Measurements from ENCODE around the gene APLN. TPM values are rescaled to one million over a fixed set of nuclear protein-coding genes. Genes with fewer than 3 reads are reported as not detected.
A peak's percentile ranks its signal among the peaks of the same experiment; 100 is the strongest.

APLN gene, protein sequence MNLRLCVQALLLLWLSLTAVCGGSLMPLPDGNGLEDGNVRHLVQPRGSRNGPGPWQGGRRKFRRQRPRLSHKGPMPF
- total RNA-seq: 1 to 10 TPM in 1 of 4 donors, under 1 TPM in 3; 0.32 to 3.1 (median 0.76) TPM

DNA sequence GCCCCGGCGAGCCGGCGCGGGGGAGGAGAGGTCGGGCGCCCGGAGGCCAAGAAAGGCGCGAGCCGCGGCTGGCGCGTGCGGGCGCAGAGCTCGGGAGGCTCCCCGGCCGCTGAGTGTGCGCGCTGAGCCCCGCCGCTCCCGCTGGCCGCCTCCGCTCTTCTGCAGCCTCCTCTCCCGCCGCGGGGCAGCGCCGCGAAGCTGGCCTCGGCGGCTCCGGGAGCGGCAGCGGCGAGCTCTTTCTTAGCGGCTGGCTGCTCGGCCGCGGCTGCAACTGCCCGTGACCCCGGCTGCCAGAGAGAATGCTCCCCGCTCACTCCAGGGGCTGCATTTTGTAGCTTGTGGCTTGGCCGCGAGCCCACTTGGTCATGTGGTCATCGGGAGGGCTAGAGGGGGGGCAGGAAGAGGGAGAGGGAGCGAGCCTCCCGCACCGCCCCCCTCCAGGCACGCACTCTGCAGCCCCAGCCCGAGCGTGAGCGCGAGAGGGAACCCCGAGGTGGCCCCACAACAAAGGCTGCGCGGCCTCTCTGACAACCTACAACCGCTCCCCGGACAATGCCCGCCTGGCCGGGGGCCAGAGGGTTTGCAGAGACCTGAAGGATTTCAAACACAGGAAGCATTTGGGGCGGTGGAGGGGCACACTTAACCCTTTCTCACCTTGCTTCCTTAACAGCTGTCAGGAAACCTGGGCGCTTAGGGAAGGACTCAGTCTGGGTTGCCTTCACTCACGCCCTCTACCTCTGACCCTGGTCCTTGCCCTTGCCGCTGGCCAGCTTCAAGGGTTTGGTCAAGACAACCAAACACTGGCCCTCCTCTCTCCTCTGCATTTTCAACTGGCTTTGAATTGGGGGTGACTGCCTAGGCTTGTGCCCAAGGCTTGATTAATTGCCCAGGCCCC lies at the start of gene APLN:
Gene APLN, minus strand, starts transcription at position 305 of the 895 bp plus-strand sequence. CDS start 326 bp downstream, outside the sequence.
- TF ChIP-seq, protein P1, sequence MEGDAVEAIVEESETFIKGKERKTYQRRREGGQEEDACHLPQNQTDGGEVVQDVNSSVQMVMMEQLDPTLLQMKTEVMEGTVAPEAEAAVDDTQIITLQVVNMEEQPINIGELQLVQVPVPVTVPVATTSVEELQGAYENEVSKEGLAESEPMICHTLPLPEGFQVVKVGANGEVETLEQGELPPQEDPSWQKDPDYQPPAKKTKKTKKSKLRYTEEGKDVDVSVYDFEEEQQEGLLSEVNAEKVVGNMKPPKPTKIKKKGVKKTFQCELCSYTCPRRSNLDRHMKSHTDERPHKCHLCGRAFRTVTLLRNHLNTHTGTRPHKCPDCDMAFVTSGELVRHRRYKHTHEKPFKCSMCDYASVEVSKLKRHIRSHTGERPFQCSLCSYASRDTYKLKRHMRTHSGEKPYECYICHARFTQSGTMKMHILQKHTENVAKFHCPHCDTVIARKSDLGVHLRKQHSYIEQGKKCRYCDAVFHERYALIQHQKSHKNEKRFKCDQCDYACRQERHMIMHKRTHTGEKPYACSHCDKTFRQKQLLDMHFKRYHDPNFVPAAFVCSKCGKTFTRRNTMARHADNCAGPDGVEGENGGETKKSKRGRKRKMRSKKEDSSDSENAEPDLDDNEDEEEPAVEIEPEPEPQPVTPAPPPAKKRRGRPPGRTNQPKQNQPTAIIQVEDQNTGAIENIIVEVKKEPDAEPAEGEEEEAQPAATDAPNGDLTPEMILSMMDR (IDR thresholded peaks at IDR 0.05): no peak
- DNase-seq (ENCODE audit: low spot score) (peak; percentile 31), ATAC-seq (ENCODE audit: low FRiP score) (peak; percentile 71)

DNA sequence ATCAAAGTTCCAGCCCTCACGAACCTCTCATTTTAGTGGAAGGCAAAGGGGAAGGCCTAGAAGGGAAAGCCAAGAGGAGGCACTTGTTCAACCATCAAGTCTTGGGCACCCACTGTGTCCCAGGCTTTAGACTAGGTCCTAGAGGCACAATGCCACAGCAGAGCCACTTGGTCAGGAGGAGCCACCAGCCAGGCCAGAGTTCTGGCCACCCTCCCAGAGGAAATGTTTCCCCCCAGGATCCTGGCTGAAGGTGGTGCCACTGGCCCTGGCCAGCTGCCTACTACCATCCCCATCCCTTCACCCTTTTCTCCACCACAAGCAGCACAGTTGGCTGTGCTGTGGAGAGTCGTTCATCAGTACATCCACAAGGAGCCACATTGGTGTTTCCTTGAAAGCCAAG lies 49.7 kb upstream of the APLN start:
- DNase-seq (ENCODE audit: low spot score) (no peak), ATAC-seq (ENCODE audit: low FRiP score) (no peak)
- TF ChIP-seq, protein P1 (IDR thresholded peaks at IDR 0.05): no peak

DNA sequence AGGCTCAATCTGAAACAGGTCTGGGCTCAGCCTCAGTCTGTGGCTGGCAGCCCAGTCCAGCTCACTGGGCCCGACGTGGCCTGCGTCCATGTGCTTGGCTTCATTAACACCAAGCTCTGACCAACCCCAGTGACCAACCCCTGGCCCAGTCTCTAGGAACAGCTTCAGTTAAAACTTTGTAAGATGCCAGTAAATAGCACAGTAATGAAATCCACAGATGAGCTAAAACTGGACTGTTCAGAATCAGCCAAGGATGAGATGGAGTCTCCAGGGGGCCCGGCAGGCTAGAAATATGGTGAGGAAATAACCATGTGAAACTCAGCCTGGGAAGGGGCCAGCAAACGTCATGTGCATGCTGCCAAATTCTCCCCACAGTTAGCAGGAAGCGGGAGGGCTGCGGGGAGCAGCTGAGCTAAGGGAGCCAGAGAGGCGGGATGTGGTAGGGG lies 46.9 kb upstream of the APLN start:
- ATAC-seq (ENCODE audit: low FRiP score) (peak; percentile 66), DNase-seq (ENCODE audit: low spot score) (no peak)
- TF ChIP-seq, protein P1 (IDR thresholded peaks at IDR 0.05): no peak

DNA sequence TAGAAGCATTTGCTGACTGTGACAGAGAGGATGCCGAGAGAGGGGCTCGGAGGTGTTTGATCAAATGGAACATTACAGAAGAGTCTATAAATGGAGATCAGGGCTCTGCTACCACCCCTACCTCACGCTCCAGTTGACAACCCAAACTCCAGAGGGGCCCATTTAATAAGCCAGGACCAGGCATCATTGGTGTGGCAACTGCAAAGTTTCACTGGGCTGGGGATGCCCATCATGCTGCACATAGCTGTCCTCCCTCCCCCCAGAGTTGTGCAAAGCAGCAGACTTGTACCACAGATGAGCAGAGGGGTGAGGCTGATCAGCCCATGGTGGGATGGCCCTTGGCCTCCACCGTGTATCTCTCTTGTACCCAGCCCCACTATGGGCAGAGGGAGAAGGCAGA lies 45.8 kb upstream of the APLN start:
- ATAC-seq (ENCODE audit: low FRiP score): no peak
- DNase-seq (ENCODE audit: low spot score): no peak
- TF ChIP-seq, protein P1 (IDR thresholded peaks at IDR 0.05): no peak

DNA sequence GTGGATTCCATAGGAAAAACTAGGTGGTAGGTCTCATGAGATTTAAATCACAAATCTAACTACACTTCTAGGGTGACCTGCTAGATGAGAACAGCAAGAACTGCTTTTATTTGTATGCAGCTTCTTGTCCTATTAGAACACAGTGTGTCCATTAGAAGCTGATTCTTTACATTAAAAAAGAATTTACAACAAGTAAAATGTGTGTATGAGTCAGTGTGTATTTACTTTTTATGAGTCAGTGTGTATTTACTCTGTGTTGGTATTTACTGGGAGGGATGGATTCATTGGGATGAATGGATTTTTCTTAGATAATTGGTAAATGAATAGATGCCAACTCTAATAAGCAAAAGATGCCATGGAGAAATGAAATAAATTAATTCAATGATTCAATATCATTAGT lies 43.4 kb upstream of the APLN start:
- DNase-seq (ENCODE audit: low spot score): no peak
- ATAC-seq (ENCODE audit: low FRiP score): no peak
- TF ChIP-seq, protein P1 (IDR thresholded peaks at IDR 0.05): no peak

DNA sequence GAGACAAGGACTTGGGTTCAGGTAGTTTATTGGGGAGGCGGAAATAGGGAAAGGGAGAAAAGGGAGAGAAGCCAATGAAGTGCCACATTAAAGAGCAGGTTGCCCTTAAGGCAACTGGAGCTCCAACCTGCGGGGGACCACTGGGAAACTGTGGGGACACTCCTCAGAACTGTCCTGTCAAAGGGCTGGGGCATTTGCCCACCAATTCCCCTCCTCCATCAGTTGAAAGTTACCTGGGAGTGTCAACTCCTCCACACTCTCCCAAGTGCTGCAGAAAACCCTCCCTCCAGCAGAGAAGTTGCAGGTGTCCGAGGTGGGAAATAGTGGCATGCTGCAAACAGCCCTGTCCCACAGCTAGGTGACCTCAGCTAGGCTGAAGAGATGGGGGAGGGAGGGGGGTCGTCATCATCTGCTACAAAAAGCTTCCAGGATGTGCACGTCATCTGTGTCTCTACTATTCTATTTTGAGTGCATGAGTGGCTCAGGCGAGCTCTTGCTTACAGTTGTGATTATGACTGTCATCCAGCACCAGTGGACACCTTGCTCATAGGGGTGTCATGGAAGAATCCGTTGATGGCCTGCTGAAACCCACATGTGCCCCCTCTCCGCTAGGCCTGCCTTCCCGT lies 42.6 kb upstream of the APLN start:
- TF ChIP-seq, protein P1 (IDR thresholded peaks at IDR 0.05): no peak
- no peak for DNase-seq (ENCODE audit: low spot score)
- ATAC-seq (ENCODE audit: low FRiP score): no peak
